ENCODE data around the gene TRAF2. TPM values are rescaled to one million over a fixed set of nuclear protein-coding genes. Genes with fewer than 3 reads are reported as not detected.

TRAF2 gene
- polyA plus RNA-seq, 3 donors: 1.6 to 6.1 (median 2.0) TPM

- Histone ChIP-seq H3K9ac (ENCODE audit: insufficient read depth, low read length, poor library complexity, severe bottlenecking) (no peak overlapping the region), H3K27me3 (ENCODE audit: control insufficient read depth in 2 of 2, insufficient read depth in 2 of 2, low read length in 2 of 2) (no peaks in the 10 kb centered on the region), H2AFZ (ENCODE audit: insufficient read depth, low read depth, low read length, poor library complexity, severe bottlenecking) (no peak overlapping the region), H3K4me3 (replicated peaks in 1 of 3; ENCODE audit: low read depth in 2 of 3, low read length in 3 of 3) (no peak overlapping the region), H3K9me3 (replicated peaks in 1 of 2; ENCODE audit: control insufficient read depth in 1 of 2, insufficient read depth in 1 of 2, low read length in 2 of 2) (no peaks in the 10 kb centered on the region), H3K36me3 (replicated peaks in 1 of 2; ENCODE audit: control insufficient read depth in 1 of 2, insufficient read depth in 2 of 2, low read length in 2 of 2) (peaks cover 51 to 74% of the 10 kb centered on the region in 2 donors), H4K20me1 (ENCODE audit: insufficient read depth, low read length) (no peaks in the 10 kb centered on the region), H3K79me2 (ENCODE audit: insufficient read depth, low read length) (no peaks in the 10 kb centered on the region), H3K4me1 (ENCODE audit: control insufficient read depth in 1 of 2, insufficient read depth in 2 of 2, low read length in 2 of 2) (no peaks in the 10 kb centered on the region), H3K4me2 (replicated peaks; ENCODE audit: extremely low read depth, low read length, poor library complexity, severe bottlenecking) (no peak overlapping the region), H3K27ac (ENCODE audit: low read depth in 1 of 2, low read length in 2 of 2) (no peak overlapping the region)
- intact Hi-C loops (cut with micrococcal nuclease): no loop called here
- Mint-ChIP-seq H3K4me3 (no peak overlapping the region), H3K27ac (peak overlapping the region in 3 of 7 donors; percentile 25 to 50 (median 31)), H3K27me3 (ENCODE audit: low read depth in 3 of 3) (peaks cover 0 to 1% (median 0%) of the 10 kb centered on the region in 3 donors), H3K9me3 (no peaks in the 10 kb centered on the region), H3K36me3 (peaks cover 56 to 80% of the 10 kb centered on the region in 2 donors), H3K4me1 (no peaks in the 10 kb centered on the region)
- TF ChIP-seq CTCF (IDR thresholded peaks at IDR 0.05): no peak
- no peak for DNase-seq
- WGBS (ENCODE audit: insufficient coverage): 95% methylated on average over 32 of the region's 32 CpGs
Measured at GRCh38 chr9:136916330-136917184, 30.2 kb downstream of the TRAF2 start.

GRCh38 chr9:136917902-136918301 is 31.6 kb downstream of the TRAF2 start:
- Mint-ChIP-seq H3K27me3 (ENCODE audit: low read depth in 3 of 3) (peaks cover 0 to 1% (median 0%) of the 10 kb centered on the region in 3 donors), H3K4me3 (no peak overlapping the region), H3K4me1 (no peaks in the 10 kb centered on the region), H3K27ac (peak overlapping the region in 3 of 7 donors; percentile 70 to 73 (median 70)), H3K36me3 (peaks cover 63 to 80% of the 10 kb centered on the region in 2 donors), H3K9me3 (no peaks in the 10 kb centered on the region)
- no peak for DNase-seq
- H3K9me3 ChIP-seq (replicated peaks in 1 of 2; ENCODE audit: control insufficient read depth in 1 of 2, insufficient read depth in 1 of 2, low read length in 2 of 2): no peaks in the 10 kb centered on the region
- no peak overlapping the region for H3K4me2 ChIP-seq (replicated peaks; ENCODE audit: extremely low read depth, low read length, poor library complexity, severe bottlenecking)
- no peaks in the 10 kb centered on the region for H3K79me2 ChIP-seq (ENCODE audit: insufficient read depth, low read length)
- no peak overlapping the region for H2AFZ ChIP-seq (ENCODE audit: insufficient read depth, low read depth, low read length, poor library complexity, severe bottlenecking)
- H3K27me3 ChIP-seq (ENCODE audit: control insufficient read depth in 2 of 2, insufficient read depth in 2 of 2, low read length in 2 of 2): no peaks in the 10 kb centered on the region
- TF ChIP-seq CTCF (IDR thresholded peaks at IDR 0.05): no peak
- intact Hi-C loops (cut with micrococcal nuclease): no loop called here
- no peaks in the 10 kb centered on the region for H4K20me1 ChIP-seq (ENCODE audit: insufficient read depth, low read length)
- WGBS (ENCODE audit: insufficient coverage): 69% methylated on average over 8 of the region's 11 CpGs
- H3K36me3 ChIP-seq (replicated peaks in 1 of 2; ENCODE audit: control insufficient read depth in 1 of 2, insufficient read depth in 2 of 2, low read length in 2 of 2): peaks cover 55 to 79% of the 10 kb centered on the region in 2 donors
- no peak overlapping the region for H3K9ac ChIP-seq (ENCODE audit: insufficient read depth, low read length, poor library complexity, severe bottlenecking)
- no peaks in the 10 kb centered on the region for H3K4me1 ChIP-seq (ENCODE audit: control insufficient read depth in 1 of 2, insufficient read depth in 2 of 2, low read length in 2 of 2)
- no peak overlapping the region for H3K4me3 ChIP-seq (replicated peaks in 1 of 3; ENCODE audit: low read depth in 2 of 3, low read length in 3 of 3)
- H3K27ac ChIP-seq (ENCODE audit: low read depth in 1 of 2, low read length in 2 of 2): no peak overlapping the region
